H9 (cell line): ENCODE results near the gene ODF2. TPM values are rescaled to one million over a fixed set of nuclear protein-coding genes. Genes with fewer than 3 reads are reported as not detected.

Source experiments
- DNase-seq: peaks from one replicate; pipeline ENCODE4 v3.0.0-alpha.2; 2017
- H2AFZ ChIP-seq: one replicate; pipeline ENCODE4 v1.6.1; 2013; ENCODE audit warnings: mild to moderate bottlenecking, low read length, control low read depth, moderate library complexity
- H2AK5ac ChIP-seq: 2 replicates; pipeline ENCODE4 v1.6.1; 2013; ENCODE audit warnings: low read length, control low read depth, mixed read lengths; ENCODE audit not compliant: insufficient read length
- H2BK120ac ChIP-seq: one replicate; pipeline ENCODE4 v1.6.1; 2013; ENCODE audit warnings: low read depth, mild to moderate bottlenecking, low read length, control low read depth, inconsistent platforms; ENCODE audit not compliant: poor library complexity, severe bottlenecking
- H2BK12ac ChIP-seq: 2 replicates; pipeline ENCODE4 v1.6.1; 2013; ENCODE audit warnings: low read length, control low read depth, mixed read lengths, low read depth; ENCODE audit not compliant: insufficient read length
- H2BK15ac ChIP-seq: 2 replicates; pipeline ENCODE4 v1.6.1; 2013; ENCODE audit warnings: low read depth, low read length, control low read depth
- H2BK20ac ChIP-seq: one replicate; pipeline ENCODE4 v1.6.1; 2013; ENCODE audit warnings: low read depth, mild to moderate bottlenecking, low read length, control low read depth, inconsistent platforms; ENCODE audit not compliant: poor library complexity, severe bottlenecking
- H2BK5ac ChIP-seq: 2 replicates; pipeline ENCODE4 v1.6.1; 2013; ENCODE audit warnings: low read length, control low read depth, mixed read lengths; ENCODE audit not compliant: insufficient read length
- H3K14ac ChIP-seq: 2 replicates; pipeline ENCODE4 v1.6.1; 2013; ENCODE audit warnings: low read length, control low read depth; ENCODE audit not compliant: insufficient read depth
- H3K18ac ChIP-seq: 2 replicates; pipeline ENCODE4 v1.6.1; 2013; ENCODE audit warnings: low read depth, mild to moderate bottlenecking, mixed read lengths, low read length, control low read depth; ENCODE audit not compliant: insufficient read length
- H3K23ac ChIP-seq: 2 replicates; pipeline ENCODE4 v1.6.1; 2013; ENCODE audit warnings: low read length, control low read depth, mixed read lengths, low read depth; ENCODE audit not compliant: insufficient read length
- H3K23me2 ChIP-seq: 2 replicates; pipeline ENCODE4 v1.6.1; 2013; ENCODE audit warnings: low read depth, mild to moderate bottlenecking, mixed read lengths, low read length, control low read depth; ENCODE audit not compliant: insufficient read length, poor library complexity, severe bottlenecking
- H3K27ac ChIP-seq: 2 replicates; pipeline ENCODE4 v1.5.1; 2013; ENCODE audit warnings: low read length, control low read depth, mixed read lengths, low read depth; ENCODE audit not compliant: insufficient read length
- H3K27me3 ChIP-seq: 2 replicates; pipeline ENCODE4 v1.6.1; 2013; ENCODE audit warnings: low read length, control low read depth, inconsistent platforms; ENCODE audit not compliant: insufficient read depth
- H3K4ac ChIP-seq: 2 replicates; pipeline ENCODE4 v1.6.1; 2013; ENCODE audit warnings: low read depth, mild to moderate bottlenecking, control low read depth, inconsistent platforms, low read length, moderate library complexity
- H3K4me1 ChIP-seq: 2 replicates; pipeline ENCODE4 v1.6.1; 2013; ENCODE audit warnings: low read length, control low read depth, inconsistent platforms; ENCODE audit not compliant: insufficient read depth
- H3K4me2 ChIP-seq: 2 replicates; pipeline ENCODE4 v1.6.1; 2013; ENCODE audit warnings: low read length, control low read depth, mixed read lengths; ENCODE audit not compliant: insufficient read length, insufficient read depth
- H3K56ac ChIP-seq: 2 replicates; pipeline ENCODE4 v1.6.1; 2013; ENCODE audit warnings: low read depth, mild to moderate bottlenecking, mixed read lengths, low read length, control low read depth; ENCODE audit not compliant: insufficient read length
- H3K79me1 ChIP-seq: 2 replicates; pipeline ENCODE4 v1.6.1; 2013; ENCODE audit warnings: low read depth, mild to moderate bottlenecking, moderate library complexity, low read length, control low read depth, inconsistent platforms; ENCODE audit not compliant: insufficient read depth, poor library complexity, severe bottlenecking
- H3K79me2 ChIP-seq: 2 replicates; pipeline ENCODE4 v1.6.1; 2013; ENCODE audit warnings: low read length, control low read depth, inconsistent platforms; ENCODE audit not compliant: insufficient read depth
- H3K9ac ChIP-seq: 2 replicates; pipeline ENCODE4 v1.6.1; 2013; ENCODE audit warnings: low read length, control low read depth, mixed read lengths; ENCODE audit not compliant: insufficient read length; ENCODE audit errors: extremely low read depth
- H3K9me3 ChIP-seq: one replicate; pipeline ENCODE4 v1.6.1; 2013; ENCODE audit warnings: low read depth, low read length, inconsistent platforms; ENCODE audit not compliant: control insufficient read depth
- H3T11ph ChIP-seq: one replicate; pipeline ENCODE4 v1.6.1; 2013; ENCODE audit warnings: mild to moderate bottlenecking, low read length, control low read depth, inconsistent platforms
- H4K20me1 ChIP-seq: one replicate; pipeline ENCODE4 v1.6.1; 2013; ENCODE audit not compliant: control insufficient read depth, insufficient read length, insufficient read depth
- H4K5ac ChIP-seq: 2 replicates; pipeline ENCODE4 v1.6.1; 2013; ENCODE audit warnings: low read depth, mild to moderate bottlenecking, mixed read lengths, low read length, control low read depth; ENCODE audit not compliant: insufficient read length
- H4K8ac ChIP-seq: replicated peaks from 2 replicates; pipeline ENCODE4 v1.6.1; 2013; ENCODE audit warnings: low read length, control low read depth, mixed read lengths, low read depth; ENCODE audit not compliant: insufficient read length
- H4K91ac ChIP-seq: 2 replicates; pipeline ENCODE4 v1.6.1; 2013; ENCODE audit warnings: low read depth, mild to moderate bottlenecking, moderate library complexity, mixed read lengths, low read length, control low read depth; ENCODE audit not compliant: insufficient read length
- H3K27ac Mint-ChIP-seq, 3 experiments: 2 replicates in 2 of 3; 3 replicates in 1 of 3; pipeline ENCODE4 v1.8.0; 2020 to 2021; ENCODE audit warnings: mixed read lengths in 3 of 3, mild to moderate bottlenecking in 1 of 3, moderate library complexity in 1 of 3
- H3K27me3 Mint-ChIP-seq: 2 replicates; pipeline ENCODE4 v1.8.0; 2021; ENCODE audit warnings: low read depth, mild to moderate bottlenecking, moderate library complexity, mixed read lengths
- H3K36me3 Mint-ChIP-seq, 3 experiments: 2 replicates in 2 of 3; 3 replicates in 1 of 3; pipeline ENCODE4 v1.8.0; 2020 to 2021; ENCODE audit warnings: low read depth in 3 of 3, mixed read lengths in 3 of 3; ENCODE audit not compliant: insufficient read depth in 1 of 3
- H3K4me1 Mint-ChIP-seq, 2 experiments: 2 replicates each; pipeline ENCODE4 v1.8.0; 2020; ENCODE audit warnings: mixed read lengths in 2 of 2
- H3K4me3 Mint-ChIP-seq, 2 experiments: 2 replicates in 1 of 2; 3 replicates in 1 of 2; pipeline ENCODE4 v1.8.0; 2020 to 2021; ENCODE audit warnings: mild to moderate bottlenecking in 2 of 2, mixed read lengths in 2 of 2, moderate library complexity in 1 of 2
- H3K9me3 Mint-ChIP-seq, 2 experiments: 2 replicates in 1 of 2; 3 replicates in 1 of 2; pipeline ENCODE4 v1.8.0; 2020; ENCODE audit warnings: mild to moderate bottlenecking in 2 of 2, mixed read lengths in 2 of 2, moderate library complexity in 1 of 2
- WGBS: extraction: QIAGEN DNeasy Blood & Tissue Kit; methylation state at CpG from one replicate; pipeline ENCODE4 v1.1.7; 2013; ENCODE audit warnings: missing lambda C conversion rate, low lambda C conversion rate, mixed read lengths; ENCODE audit not compliant: insufficient read length; ENCODE audit errors: extremely low coverage; 5-methylcytosine and 5-hydroxymethylcytosine counted together
- total RNA-seq: library from RNA; stranded (reverse); gene quantifications from 2 replicates; pipeline ENCODE4 v1.2.1, GENCODE V29; 2021
- TF ChIP-seq, protein P1 (sequence below): fragments of 200-600 bp; sonication (generic); conservative IDR thresholded peaks from 3 replicates; pipeline ENCODE4 v1.8.0; 2021; ENCODE audit warnings: antibody characterized with exemption, mild to moderate bottlenecking

Gene ODF2
- total RNA-seq, 1 experiment from 2014 or later: 16.7 TPM

DNA sequence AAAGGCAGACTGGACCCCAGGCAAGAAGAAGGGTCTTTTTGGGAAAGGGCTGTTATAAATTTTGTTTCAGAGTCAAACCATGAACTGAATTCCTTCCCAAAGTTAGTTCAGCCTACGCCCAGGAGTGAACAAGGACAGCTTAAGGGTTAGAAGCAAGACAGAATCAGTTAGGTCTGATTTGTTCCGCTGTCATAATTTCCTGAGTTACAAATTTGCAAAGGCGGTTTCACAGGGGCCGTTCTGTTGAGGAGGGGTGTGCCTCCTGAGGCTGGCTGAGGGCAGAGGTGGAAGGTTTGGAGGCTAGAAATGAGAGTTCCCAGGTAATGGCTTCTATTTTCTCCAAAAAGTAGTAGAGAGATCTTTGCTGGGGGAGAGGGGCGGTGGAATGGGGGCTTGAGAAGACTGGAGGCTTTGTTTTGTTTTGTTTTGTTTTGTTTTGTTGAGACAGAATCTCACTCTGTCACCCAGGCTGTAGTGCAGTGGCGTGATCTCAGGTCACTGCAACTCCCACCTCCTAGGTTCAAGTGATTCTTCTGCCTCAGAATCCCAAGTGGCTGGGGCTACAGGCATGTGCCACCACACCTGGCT lies 39.3 kb upstream of the ODF2 start:
- TF ChIP-seq, protein P1, sequence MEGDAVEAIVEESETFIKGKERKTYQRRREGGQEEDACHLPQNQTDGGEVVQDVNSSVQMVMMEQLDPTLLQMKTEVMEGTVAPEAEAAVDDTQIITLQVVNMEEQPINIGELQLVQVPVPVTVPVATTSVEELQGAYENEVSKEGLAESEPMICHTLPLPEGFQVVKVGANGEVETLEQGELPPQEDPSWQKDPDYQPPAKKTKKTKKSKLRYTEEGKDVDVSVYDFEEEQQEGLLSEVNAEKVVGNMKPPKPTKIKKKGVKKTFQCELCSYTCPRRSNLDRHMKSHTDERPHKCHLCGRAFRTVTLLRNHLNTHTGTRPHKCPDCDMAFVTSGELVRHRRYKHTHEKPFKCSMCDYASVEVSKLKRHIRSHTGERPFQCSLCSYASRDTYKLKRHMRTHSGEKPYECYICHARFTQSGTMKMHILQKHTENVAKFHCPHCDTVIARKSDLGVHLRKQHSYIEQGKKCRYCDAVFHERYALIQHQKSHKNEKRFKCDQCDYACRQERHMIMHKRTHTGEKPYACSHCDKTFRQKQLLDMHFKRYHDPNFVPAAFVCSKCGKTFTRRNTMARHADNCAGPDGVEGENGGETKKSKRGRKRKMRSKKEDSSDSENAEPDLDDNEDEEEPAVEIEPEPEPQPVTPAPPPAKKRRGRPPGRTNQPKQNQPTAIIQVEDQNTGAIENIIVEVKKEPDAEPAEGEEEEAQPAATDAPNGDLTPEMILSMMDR: no peak
- H3K23me2 ChIP-seq: peaks cover 12% of the 10 kb centered on the region
- Mint-ChIP-seq H3K27ac (no peak overlapping the region), H3K4me3 (no peak overlapping the region), H3K4me1 (peaks cover 23 to 28% of the 10 kb centered on the region in 2 experiments), H3K36me3 (no peaks in the 10 kb centered on the region), H3K9me3 (peaks cover 0 to 1% of the 10 kb centered on the region in 2 experiments; a peak in 3 of 5 replicates), H3K27me3 (peaks cover 92% of the 10 kb centered on the region)
- H4K5ac ChIP-seq: no peak overlapping the region
- H3K23ac ChIP-seq: no peak overlapping the region
- H4K20me1 ChIP-seq: no peaks in the 10 kb centered on the region
- no peak overlapping the region for H3T11ph ChIP-seq
- H3K79me1 ChIP-seq: no peaks in the 10 kb centered on the region
- H3K27me3 ChIP-seq: peaks cover 18% of the 10 kb centered on the region; the same call in 1 of the 2 replicates
- no peak overlapping the region for H2BK120ac ChIP-seq
- no peak overlapping the region for H3K18ac ChIP-seq
- no peak overlapping the region for H2AK5ac ChIP-seq
- no peak for DNase-seq
- no peak overlapping the region for H2BK12ac ChIP-seq
- H3K4ac ChIP-seq: no peak overlapping the region
- no peak overlapping the region for H2BK15ac ChIP-seq
- peaks cover 3% of the 10 kb centered on the region for H3K4me1 ChIP-seq
- H3K79me2 ChIP-seq: no peaks in the 10 kb centered on the region
- no peak overlapping the region for H2BK20ac ChIP-seq
- H4K8ac ChIP-seq: no peak overlapping the region
- H3K4me2 ChIP-seq: peak overlapping the region; percentile 18
- WGBS: no CpG with 5 or more reads among the region's 6 CpGs
- H3K9me3 ChIP-seq: no peaks in the 10 kb centered on the region
- no peak overlapping the region for H3K9ac ChIP-seq
- no peak overlapping the region for H3K14ac ChIP-seq
- H4K91ac ChIP-seq: no peak overlapping the region
- no peak overlapping the region for H2AFZ ChIP-seq
- H3K56ac ChIP-seq: no peak overlapping the region
- no peak overlapping the region for H2BK5ac ChIP-seq
- H3K27ac ChIP-seq: no peak overlapping the region
